Esophagus squamous epithelium (tissue), 4 donors: ENCODE results near the gene SERPINA1.

Experiments used
- CTCF ChIP-seq, 6 experiments: fragments of 450-650 bp in 4 of 6; fragments of 200-600 bp in 2 of 6; sonication (generic) in 2 of 6; IDR thresholded peaks; one replicate each; pipeline ENCODE4 v1.5.1; 2016 to 2019; ENCODE audit warnings: antibody characterized with exemption in 6 of 6, mild to moderate bottlenecking in 4 of 6, moderate library complexity in 4 of 6
- POLR2A ChIP-seq, 4 donors: fragments of 450-650 bp; IDR thresholded peaks; one replicate each; pipeline ENCODE4 v1.6.1; 2017; ENCODE audit warnings: antibody characterized with exemption in 4 of 4, mild to moderate bottlenecking in 4 of 4, moderate library complexity in 3 of 4

DNA sequence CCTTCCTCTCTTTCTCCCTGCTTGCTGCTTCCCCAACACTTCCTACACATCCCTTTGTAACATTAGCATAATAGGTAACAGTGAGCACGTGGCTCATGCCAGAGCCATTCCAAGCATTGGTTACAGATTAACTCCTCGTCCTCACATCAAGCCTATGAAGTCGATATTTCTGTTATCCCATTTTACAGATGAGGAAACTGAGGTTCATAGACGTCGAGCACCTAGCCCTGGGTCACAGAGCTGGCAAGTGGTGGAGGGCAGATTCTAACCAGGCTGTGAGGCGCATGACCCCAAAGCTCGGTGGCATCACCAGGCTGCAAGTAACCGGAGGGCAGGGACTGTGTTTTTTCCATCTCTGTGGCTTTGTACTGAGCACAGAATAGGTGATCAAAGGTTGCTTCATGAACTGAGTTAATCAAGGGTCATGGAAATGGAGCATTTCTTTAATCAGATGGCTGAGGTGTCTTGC is 5.7 kb upstream of the SERPINA1 start:
- no peak for TF ChIP-seq CTCF (IDR thresholded peaks at IDR 0.05)
- TF ChIP-seq POLR2A (IDR thresholded peaks at IDR 0.05): no peak
